NCI-H446 treated with DMSO at 0.1 percent for 48 hours (cell line): ENCODE measurements around the gene KSR1.

Experiments used
- DNase-seq: peaks from one replicate; lab custom pipeline; 2025; lab: John Stamatoyannopoulos, UW

KSR1 gene

DNA sequence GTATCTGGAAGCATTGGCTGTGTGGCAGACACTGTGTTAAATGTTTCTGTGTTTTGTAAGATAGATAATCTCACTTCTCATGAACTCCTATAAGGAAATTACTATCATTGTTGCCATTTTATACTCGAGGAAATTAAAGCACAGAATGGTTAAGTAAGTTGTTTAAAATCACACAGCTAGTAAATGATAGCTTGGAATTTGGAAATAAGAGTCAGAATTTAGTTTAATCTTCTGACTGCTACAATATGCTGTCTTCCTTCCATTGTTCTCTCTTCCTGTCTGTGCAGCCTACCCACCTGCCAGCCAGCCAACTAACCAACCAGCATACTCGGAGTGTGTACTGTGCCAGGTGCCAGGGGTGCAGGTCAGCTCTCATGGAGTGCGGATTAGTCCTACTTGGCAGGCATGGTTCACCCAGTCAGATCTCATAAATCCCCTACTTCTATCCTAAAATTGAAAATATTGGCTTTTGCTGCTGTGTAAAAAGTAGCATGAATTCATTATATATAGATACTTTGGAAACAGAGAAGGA lies 94.8 kb downstream of the KSR1 start:
- DNase-seq, result no peak

DNA sequence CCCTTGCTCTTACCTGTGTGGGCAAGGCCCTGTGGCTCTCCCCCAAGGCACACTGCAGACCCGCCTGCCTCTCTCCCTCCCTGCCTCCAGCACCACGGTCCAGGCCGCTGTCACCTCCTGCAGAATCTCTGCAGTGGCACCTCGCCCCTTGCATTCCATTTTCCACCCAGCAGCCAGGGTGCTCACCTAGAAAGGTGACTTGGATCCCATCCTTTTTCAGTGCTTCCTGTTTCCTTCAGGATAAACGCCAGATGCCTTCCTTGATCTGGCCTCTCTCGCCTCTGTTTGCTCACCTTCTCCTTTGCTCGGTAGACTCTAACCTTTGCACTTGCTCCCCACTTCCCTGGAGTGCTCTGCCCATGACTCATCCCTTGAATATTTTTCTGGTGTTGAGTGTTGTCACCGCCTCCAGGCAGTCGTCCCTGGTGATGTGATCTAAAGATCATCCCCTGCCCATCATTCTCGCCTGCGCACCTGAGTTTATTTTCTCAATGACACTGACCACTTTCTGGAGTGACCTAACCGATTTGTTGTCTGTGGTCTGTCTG lies 95.5 kb downstream of the KSR1 start:
- no peak for DNase-seq

DNA sequence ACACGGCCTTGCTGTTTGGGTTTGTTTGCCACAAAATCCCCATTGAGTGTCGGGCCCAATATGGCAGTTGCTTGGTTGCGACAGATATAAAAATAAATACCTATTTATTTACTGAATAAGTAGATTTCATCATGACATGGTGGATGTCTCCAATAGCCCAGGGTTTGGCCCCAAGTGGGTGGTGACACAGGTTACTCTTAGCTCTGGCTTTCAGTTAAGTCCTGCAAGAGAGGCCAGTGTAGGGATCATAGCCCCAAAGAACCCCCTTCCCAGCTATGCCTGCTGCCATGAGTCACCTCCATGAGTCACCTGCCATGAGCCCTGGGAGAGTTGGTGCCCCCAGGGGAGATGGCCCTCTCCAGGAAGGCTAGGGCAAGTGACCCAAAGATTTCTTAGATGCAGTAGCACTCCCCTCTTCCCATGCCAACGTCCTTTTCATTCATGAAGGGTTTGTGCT lies 96.1 kb downstream of the KSR1 start:
- no peak for DNase-seq

DNA sequence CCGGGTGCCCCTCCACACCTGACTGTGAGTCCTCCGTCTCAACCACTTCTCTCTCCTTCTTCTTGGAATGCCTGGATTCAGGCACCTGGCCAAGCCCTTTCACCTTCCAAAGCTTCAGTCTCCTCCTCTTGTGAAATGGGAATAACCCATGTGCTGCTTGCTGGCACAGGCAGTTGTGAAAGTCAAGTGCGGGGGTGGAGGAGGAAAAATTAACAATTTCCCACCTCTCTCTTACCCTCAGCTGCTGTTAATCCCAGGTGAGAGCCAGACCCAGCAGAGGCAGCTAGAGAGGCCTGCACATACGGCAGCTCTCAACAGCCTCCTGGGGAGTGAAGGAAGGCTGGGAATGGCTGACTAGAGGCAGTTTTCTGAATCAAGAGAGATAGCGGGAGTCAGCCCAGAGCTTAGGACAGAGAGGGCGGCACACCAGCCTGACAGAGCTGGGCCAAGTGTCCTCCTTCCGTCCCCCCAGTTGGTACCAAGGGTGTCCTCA lies 96.8 kb downstream of the KSR1 start:
- no peak for DNase-seq

DNA sequence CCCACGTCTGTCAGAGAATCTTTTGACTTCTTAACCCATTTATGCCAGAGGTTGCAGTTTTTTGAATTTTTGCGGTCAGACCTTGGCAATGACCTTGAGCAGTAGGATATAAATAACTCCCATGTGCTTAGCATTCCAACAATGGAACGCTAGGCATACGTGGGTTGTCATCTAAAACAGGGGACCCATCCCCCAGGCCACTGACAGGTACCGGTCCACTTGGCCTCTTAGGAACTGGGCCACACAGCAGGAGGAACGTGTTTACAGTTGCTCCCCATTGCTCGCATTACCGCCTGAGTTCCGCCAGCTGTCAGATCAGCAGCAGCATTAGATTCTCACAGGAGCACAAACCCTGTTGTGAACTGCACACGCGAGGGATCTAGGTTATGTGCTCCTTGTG lies 97.9 kb downstream of the KSR1 start:
- DNase-seq, result no peak

DNA sequence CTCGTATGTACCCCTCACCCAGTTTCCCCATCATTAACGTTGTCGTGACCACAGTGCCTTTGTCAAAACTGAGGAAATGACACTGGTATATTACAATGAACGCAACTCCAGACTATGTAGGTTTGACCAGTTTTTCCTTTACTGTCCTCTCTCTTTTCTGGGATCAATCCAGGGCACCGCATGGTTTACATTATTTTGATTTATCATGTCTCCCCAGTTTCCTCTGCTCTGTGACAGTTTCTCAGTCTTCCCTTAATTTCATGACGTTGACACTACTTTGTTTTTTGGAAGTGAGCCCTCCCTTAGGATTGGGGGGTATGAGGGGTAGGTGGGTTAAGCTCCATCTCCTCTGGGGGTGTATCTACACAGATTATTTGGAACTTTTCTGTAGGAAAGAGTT lies 98.7 kb downstream of the KSR1 start:
- DNase-seq, result no peak

DNA sequence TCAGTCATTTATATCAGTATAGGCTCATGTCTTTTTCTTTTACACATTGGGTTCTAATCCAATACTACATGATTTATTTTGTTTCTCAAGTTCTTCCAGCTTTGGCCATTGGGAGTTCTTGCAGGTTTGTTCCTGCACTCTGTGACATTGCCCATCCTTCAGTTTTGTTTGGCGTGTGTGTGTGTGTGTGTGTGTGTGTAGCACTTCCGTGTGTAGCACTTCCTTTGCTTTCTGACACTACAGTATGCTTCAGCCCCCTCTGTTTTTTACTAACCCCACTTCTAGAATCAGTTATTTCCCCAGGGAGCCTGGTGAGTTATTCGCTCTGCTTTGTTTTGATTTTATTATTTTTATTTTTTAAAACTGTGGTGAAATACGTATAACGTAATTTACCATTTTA lies 99.1 kb downstream of the KSR1 start:
- DNase-seq, result no peak

DNA sequence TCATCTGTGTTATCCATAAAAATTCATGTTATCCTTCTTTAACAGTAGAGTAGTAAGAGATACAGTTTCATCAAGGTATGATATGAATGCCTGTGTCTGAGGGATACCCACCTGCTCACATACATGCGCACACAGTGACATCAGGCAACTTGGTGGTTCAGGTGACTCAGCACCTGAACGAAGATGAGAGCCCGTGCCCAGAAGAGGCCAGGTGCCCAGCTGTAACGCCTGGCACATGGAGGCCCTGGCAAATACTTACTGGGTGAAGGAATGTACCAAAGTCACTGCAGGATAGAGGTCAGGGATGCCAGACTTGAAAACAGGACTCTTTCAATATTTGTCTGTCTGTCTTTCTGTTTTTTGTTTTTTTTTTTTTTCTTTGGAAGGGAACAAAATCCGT lies 102.1 kb downstream of the KSR1 start:
- no peak for DNase-seq

DNA sequence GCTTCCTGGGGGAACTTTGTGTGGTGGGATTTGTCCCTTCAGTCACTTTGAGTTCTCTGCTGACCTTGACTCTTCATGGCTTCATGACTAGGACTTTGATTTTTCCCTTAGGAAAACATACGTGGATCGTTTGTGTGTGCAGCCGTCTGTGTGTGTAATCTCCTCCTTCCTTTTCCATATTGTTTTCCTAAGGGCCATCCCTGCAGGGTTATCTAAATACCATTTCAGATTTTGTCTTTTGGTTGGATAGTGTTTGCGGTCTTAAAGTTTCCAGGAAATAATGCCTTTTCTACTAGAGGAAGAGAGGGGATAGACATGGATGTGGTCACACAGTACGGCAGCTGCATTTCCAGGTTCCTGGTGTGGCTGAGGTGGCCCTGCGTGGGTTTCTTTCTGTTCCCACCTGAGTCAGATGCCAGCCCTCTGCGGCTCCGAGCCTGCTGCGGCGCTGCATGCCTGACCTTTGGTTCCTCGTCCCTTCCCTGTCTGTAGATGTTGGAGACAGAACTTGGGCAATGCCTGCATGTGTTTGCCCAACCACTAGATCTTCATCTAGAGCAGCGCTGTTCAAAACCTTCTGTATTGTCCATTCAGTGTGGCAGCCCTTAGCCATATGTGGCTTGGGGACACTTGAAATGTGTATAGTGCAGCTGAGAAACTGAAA lies 102.7 kb downstream of the KSR1 start:
- DNase-seq, result no peak

DNA sequence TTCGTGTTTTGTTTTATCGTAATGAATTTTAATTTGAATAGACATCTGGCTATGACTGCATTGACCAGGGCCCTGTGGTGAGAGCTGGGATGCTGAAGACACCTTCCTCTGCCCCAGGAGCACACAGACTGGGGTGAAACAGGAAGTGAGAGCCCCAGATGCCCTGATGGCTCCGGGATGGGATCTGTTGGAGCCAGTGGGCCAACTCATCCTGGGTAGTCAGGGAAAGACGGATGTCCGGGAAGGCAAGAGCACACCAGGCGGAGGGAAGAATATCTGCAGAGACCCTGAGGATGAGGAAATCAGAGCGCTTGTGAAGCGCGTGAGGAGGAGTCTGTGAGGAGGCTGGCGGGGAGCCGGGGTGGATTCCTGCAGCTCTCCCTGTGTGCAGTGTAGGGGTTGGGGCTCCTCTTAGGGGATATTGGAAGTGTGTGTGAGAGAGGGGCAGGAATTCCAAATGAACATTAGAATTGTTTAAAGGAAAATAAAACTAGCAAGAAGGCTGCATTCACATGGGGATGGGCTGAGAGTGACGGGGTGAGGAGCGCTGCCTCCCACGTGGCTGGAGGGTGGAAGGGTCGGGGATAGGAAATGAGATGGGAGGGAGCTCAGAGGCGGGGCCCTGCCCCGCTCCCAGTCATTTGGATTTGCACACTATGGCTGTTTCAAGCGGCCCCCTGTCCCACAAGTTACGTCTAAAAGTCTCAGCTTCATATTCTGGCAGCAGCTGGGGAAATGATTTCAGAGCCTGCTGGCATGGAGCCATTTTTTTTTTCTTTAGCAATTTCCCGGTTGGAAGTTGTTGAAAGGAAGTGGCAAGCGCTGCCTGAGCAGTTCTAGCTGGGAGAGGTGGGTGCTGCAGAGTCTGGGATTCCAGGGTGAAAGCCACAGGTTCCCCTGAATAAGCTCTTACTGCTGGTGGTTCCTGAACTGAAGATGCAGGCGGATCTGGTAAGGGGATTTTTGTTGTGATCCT lies 103.5 kb downstream of the KSR1 start:
- no peak for DNase-seq

DNA sequence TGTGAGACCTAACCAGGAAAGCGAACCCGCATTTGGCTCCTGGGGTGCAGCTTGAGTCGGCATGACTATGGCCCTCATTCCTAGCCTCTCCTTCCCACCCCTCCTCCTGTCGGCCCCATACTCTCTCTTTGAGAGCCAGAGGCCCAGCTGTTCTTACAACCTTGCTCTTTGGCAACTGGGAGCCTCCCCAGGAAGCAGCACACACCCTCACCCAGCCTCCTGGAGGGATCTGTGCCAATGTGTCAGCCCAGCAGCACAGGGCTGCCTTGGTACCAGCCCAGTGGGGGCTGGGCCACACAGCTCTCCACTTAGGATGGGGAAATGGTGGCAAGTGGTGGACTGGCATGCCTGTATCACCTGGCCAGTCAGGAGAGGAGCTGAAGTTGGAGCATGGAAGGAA lies 104.4 kb downstream of the KSR1 start:
- no peak for DNase-seq

DNA sequence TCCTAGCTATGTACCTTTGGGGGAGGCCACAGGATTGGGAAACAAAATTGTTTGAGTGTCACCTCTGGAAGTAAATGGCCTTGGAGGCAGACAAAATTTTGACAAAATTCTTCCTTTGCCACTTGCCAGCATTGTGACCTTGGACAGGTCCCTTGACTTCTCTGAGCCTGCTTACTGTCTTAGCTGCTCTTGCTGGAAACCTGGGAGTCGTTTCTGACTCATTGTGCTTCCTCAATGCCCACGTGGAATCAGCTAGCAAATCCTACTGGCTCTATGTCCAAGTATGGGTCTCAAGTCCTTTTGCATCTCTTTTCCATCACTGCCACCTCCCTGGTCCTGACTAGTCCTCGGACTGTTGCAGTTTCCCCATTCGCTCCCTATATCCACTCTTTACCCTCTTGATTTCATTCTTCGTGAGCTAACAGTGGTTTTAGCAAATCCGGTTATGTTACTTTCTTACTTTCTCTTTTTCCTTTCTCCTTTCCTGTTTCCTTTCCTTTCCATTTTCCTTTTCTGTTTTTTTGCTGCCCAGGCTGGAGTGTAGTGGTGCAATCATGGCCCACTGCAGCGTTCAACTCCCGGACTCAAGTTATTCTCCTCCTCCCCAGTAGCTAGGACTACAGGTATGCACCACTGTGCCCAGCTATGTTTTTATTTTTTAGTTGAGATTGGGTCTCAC lies 106.7 kb downstream of the KSR1 start:
- no peak for DNase-seq

DNA sequence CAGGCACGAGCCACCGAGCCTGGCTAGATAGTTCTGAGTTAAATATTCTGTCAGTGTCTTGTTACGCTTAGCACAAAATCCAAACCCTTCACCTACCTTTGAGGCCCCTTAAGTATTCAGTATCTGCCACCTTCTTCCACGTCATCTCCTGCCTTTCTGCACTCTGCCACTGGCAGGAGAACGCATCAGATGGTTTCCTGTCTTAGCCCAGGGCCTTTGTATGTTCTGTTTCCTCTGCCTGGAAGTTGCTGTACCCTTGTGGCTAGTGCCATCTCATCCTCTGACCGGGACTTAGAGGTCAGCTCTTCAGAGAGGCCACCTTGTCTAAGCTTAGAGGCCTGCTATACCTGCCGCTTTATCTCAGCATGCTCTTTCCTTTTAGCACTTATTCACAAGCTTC lies 107.3 kb downstream of the KSR1 start:
- DNase-seq, result no peak

DNA sequence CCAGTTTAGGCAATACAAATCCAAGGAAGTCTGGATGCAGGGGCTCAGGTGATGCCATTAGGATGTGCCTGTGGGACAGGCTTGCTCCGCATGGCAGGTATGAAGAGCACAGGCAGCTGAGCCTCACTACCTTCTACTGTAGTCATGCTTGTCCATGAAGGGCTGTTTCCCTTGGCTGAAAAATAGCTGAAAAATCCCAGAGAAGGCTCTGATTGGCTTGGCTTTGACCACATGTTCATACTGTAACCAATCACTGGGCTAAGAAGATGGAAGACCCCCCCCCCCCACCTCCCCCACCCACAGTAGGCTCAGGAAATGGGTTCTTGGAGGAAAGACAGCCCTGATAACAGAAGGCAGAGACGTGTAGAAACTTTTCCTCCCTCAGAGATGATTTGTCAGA lies 108.2 kb downstream of the KSR1 start:
- no peak for DNase-seq

DNA sequence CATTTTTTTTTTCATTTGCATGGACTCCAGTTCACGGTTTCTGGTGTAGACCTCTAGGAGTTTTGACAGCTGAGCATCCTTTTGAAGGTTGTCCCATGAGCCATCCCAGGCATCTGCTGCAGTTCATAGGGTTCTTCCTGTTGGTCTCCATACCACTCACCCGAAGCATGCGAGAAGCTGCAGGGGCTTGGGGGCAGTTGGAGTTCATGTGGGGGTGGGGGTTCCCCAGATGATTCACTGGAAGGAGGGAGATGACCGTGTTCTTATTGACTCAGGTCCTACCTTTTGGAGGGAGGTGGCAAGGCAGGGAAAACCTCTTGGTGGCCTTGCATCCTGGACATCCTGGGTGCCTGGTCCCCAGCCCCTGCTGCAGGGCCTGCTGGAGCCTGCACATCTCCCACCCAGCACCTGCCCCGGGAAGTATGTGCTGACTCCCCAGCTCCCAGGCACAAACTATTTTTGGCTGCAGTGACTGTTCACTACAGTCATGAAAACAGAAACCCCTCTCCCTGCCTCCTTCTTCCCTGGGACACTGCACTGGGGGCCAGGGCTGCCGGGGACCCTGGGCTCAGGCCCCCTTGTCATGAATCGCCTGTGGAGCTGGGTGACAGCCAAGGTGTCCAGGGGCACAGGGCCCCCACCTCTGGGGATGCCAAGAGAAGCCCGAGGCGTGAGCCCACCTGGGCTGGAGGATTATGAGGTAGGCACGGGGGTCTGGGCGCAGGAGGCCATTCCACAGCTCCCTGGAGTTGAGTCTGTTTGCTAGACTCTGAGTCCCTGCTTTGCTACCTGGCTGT lies 109.8 kb downstream of the KSR1 start:
- DNase-seq, result no peak

DNA sequence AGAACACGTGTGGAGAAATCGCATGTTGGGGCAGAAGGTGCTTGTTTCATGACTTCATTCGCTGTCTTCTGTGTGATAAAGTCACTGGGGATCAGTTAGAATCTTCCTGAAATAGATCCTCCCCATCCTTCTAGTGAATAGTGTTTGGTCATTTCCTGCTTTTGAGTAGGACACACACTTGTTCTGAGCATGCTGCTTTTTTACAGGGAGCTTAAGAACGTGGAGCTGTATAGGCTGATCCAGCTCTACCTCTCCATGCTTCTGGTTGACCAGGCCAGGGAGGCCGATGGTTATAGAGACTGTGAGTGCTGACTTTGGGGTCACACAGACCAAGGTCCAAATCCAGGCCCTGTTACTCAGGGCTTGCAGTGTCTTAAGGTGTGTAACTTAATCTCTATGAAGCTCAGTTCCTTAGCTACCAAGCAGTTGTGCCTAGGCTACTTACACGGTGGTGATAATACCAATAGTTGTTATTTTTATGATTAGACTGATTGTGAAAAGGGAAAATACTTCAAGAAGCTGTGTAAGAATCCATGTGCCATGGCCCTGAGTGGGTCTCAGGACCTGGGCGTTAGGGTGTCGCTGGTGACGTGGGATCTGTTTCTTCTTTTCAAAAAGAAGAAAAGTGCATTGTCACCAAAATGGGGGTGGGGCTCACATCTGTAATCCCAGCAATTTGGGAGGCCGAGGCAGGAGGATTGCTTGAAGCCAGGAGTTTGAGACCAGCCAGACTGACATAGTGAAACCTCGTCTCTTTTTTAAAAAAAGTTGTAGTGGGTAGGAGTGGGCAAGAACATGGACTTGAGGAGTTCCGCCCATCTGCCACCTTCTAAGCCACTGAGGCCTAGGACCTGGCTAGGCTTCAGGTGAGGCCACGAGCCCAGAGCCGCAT lies 110.7 kb downstream of the KSR1 start:
- DNase-seq, result no peak

DNA sequence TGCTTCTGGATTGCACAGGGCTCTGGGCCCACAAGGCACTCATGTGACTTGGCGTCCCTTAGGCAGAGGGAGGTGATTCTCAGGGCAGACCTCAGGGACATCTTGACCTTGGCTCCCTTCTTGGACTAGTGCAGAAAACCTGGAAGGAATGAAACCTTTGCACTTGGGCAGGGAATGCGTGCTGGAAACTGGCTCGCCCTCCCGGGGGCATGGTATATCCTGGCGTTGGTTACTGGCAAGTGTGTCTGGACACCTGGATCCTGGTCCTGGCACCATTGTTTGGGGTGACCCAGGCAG lies 111.3 kb downstream of the KSR1 start:
- no peak for DNase-seq

DNA sequence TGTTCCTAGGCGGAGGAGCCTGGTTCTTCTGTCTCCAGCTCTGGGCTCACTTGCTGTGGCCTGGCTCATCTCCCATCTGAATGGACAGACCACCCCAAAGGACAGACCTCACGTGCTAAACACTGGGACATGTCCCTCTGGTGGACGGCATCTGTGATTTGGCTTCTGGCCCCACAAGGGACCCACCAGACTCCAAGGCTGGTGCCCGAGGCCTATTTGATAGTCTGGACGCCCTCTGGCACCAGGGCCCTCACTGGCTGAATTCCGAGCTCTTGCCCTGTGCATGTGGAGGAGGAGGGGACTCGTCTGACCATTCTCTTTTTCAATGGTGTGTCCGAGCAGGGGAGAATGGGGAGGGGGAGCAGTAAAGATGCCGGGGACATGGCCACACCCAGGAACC lies 112.0 kb downstream of the KSR1 start:
- no peak for DNase-seq

DNA sequence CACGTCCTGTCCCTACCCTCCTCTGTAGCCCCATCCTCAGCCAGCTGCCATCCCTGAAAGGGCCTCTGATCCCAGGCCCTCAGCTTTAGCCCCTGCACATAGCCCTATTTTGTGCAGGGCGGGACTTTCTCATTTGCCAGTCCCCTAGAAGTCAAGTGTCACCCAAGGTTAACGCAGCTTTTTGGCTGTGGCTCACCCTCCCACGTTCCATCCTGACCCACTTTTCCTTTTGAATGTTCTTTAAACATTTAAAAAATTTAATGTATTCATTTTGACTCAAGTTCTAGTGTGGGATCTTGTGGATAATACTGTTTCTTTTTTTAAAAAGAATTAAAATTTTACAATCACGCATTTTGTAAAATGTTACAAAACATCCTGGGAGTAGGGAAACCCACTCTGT lies 112.6 kb downstream of the KSR1 start:
- no peak for DNase-seq

DNA sequence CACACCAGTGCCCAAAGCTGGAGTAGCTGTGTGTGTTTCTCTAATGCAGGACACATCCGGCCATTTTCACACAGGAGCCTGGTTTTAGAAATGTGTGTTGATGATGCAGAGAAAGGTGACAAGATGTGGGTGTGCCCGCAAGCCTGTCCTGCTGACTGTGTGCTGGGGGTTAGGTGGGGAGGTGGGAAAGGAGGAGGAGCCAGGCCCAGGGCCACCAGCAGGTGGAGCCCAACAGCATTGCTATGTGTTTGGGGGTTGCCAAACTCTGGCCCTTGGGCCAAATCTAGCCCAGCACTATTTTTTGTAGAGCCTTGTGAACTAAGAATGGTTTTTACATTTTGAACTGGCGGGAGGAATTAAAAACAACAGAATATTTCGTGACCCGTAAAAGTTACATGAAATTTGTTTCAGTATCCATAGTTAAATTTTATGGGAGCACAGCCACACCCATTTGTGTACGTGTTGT lies 113.0 kb downstream of the KSR1 start:
- no peak for DNase-seq
